GM19238 (cell line): ENCODE results near the gene AANAT.

Source experiments
- DNase-seq: peaks from one replicate; pipeline ENCODE4 v3.0.0; 2011; ENCODE audit warnings: low spot score; ENCODE audit not compliant: insufficient read length

Gene AANAT

DNA sequence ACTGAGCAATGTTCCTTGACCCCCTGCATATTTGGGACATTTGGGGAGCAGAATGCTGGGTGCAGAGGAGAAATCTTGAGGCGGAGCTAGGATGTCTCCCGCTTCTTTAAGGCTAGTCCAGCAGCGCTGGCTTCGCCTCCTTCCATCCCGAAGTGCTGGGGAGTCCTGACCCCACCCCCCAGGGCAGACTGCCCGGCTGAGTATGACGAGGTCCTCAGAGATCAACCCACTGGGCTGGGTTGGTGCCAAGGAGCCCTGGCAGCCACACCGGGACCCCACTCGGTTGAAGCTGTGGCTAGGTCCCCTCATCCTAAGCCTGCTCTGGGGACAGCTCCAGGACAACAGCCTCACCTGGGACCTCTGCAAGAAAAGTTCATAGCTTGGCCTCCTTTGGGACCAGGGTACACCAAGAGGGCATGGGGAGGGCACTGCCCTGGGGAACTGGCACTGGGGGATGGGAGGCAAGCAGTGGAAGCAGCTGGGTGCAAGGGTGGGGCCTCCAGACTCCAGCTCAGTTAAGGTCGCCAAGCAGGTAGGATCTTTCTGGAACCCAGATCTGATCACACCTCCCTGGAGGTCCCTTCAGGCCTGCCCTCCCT lies 22.8 kb downstream of the AANAT start:
- DNase-seq: no peak

- no peak for DNase-seq
Observed at GRCh38 chr17:76491271-76492122, 24.1 kb downstream of the AANAT start.

DNA sequence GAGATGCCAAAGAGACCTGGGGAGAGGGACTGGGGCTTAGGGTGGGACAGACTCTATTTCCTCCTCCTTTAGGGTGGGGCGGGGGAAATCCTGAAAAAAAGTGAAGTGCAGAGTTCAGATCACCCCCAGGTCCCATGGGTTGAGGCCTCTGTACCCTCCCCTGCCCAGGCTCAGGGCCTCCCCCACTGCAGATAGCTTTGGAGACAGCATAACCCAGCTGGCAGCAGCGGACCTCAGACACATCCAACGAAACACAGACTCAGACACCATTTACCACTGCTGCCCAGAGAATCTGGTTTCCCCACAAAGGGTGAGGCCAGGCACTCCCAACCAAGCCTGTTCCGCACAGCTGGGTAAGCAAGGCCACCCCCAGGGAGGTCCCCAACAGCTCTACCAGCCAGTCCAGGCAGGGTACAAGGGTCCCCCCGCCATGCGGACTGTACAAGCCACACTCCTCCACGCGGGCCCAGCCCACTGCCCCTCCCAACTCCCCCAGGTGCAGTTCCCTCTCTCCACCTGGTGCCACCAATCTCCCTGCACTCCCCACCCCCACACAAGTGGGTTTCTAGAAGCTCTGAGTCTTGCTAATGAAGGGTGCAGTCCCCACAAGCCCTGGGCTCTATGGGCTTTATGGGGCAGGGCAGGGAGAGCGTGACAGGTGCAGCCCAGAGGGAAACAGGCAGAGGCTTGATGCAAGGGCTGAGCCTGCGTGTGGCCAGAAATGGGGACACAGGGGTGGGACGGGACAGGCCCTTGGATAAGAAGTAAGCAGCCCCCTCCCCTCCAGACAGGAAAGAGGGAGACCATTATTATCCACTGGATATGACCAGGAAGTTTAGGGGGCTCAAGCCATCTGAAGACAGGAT lies 25.0 kb downstream of the AANAT start:
- peak; percentile 63 for DNase-seq

GRCh38 chr17:76492989-76493501 lies 25.6 kb downstream of the AANAT start:
- DNase-seq: peak; percentile 73

GRCh38 chr17:76493505-76494167 lies 26.2 kb downstream of the AANAT start:
- no peak for DNase-seq

DNA sequence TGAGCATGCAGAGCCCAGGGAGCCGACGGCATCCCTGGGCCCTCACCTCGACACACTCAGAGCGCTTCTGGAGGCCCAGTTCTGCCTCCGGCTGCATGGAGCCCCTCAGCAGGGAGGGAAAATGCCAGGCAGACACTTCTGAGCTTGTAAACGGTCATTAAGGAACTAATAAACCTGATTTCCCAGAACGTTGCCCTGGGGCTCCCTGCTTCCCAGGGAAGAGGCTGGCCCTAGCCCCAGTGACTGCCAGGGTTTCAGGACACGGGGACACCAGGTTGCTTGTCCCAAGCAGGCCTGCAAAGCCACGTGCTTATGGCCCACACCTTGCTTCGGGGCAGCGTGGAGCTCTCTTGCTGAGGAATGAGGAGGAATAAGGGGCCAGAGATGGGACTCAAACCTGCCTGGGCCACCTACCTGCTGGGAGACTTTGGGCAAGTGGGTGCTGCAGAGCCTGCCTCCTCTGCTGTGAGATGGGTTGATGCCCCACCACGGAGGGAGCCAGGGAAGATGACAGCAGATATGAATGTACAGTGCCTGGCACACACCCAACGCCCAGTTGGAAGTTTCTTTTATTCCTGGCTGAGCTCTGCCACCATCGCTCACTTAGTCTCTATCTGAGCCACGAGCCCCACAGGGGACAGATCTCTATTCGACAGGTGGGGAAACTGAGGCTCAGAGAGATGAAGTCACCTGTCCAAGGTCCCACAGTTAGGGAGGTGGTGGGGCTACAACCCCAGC lies 28.4 kb downstream of the AANAT start:
- DNase-seq: no peak

GRCh38 chr17:76496464-76496863 lies 29.1 kb downstream of the AANAT start:
- DNase-seq: no peak

DNA sequence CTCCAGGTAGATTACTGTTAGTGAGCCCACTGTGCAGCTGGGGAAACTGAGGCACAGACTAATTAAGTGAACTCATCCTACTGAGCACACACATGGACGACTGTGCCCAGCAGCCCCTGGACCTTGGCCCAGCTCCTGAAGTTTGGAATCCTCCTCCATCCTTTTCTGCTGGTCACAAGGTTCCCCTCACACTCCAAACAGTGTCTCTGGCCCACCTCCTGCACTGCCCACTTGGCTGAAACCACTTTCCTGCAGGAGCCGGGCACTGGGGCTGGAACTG lies 30.2 kb downstream of the AANAT start:
- DNase-seq: no peak

DNA sequence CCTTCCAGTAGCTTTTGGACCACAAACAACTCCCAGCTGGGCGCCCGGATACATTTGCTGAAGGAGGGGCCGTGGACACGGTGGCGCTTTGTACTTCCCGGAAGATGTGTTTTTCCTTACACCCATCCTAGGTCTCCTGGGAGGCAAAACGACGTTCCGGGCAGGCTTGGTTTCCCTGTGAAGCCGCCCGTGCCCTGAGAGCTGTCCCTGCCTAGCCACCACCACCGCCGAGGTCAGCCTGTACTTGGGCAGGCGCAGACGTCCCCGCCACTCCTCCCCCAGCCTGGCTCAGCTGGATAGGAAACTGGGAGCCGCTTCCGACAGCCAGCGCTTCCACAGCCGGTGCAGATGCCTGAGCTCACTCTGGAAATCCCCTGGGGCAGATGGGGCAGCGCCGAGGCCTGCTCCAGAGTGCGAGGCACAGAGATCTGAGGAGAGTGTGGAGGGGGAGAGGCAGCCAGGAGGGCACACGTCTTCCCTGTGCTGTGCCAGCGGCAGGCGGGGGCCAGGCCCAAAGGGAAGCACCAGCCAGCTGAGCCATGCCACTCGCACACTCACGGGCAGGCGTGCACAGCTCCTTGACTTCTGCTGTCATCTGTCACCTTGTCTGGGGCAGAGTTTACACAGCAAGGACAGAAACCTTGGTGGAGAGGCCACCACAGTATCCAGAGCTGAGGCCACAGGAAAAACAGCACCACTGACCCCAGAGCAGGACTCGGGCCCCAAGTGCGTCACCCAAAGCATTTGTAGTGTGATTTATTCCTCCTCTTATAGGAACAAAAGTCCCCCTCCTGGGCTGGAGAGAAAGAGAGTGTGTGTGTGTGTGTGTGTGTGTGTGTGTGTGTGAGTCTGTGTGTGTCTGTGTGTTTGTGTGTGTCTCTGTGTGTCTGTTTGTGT lies 30.8 kb downstream of the AANAT start:
- DNase-seq: no peak

GRCh38 chr17:76498876-76499251 lies 31.5 kb downstream of the AANAT start:
- no peak for DNase-seq

DNA sequence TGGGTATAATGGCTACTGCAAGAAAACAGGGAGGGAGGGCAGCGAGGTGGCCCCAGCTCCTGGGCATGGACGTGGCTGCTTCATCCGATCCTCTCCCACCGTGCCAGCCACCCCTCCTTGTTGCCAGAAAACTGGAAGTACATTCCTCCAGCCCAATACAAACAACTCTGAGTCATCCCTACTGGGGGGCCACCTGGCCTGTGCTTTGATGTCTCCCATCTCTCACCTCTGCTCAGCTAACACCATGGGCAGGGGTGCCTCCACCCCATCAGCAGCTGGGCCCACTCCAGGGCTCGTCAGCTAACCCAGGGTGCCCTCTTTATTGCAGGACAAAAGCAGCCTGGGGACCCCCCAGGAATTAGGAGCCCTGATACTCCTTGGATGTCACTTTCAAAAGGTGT lies 31.9 kb downstream of the AANAT start:
- DNase-seq: no peak

DNA sequence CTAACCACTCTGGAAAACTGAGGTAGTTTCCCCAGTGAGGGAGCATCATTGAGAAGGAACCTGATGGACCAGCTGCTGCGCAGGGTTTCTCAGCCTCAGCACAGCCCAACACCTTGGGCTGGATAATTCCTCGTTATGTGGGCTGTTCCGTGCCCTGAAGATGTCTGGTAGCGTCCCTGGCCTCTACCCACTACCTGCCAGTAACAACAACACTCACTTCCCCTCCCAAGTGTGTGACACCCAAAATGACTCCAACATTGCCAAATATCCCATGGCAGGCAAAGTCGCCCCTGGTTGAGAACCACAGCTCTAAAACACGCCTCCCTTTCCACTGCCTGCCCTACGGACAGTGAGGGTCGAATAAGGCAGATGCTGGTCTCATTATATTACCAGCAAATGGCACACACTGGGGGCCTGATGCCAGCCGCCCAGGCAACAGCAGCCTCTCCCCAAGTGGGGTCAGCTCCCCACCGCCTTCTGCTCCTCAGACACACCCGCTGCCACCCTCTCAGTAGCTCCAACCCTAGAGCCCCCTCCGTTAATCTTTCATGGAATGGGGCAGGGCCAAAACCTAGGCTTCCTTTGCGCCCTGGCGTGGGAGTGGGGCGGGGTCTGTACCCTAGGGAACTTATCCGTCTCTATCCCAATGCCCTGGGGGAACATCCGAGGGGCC lies 32.8 kb downstream of the AANAT start:
- no peak for DNase-seq

GRCh38 chr17:76500747-76501017 lies 33.3 kb downstream of the AANAT start:
- DNase-seq: no peak

- peak; percentile 92 for DNase-seq
Observed at GRCh38 chr17:76501018-76501826, 33.8 kb downstream of the AANAT start, which contains the start of gene RHBDF2. TSS of gene RHBDF2 (minus strand) at chr17:76501423. CDS start at chr17:76481524, 19,899 bp downstream.

DNA sequence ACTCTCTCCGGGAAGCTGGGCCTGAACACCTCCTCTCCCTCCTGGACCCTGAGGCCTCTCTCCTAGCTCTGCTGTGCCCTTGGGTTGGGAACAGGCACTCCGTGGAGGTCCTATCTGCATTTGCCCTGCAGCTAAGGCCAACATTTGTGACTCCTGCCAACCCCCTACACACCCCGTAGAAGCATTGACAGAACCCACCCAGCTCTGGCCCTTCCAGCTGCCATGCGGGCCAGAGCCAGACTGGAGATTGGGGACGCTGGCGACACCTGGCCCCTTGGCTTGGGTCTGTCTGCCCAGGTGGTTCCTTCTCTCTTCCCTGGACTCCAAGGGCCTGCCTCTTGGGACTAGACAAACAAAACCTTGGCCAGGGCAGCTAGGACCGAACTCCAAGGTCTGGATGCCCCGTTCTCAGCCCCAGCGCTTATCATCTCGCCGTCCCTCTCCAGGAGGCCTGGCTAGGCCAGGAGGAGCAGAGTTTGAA lies 34.5 kb downstream of the AANAT start:
- DNase-seq: no peak

DNA sequence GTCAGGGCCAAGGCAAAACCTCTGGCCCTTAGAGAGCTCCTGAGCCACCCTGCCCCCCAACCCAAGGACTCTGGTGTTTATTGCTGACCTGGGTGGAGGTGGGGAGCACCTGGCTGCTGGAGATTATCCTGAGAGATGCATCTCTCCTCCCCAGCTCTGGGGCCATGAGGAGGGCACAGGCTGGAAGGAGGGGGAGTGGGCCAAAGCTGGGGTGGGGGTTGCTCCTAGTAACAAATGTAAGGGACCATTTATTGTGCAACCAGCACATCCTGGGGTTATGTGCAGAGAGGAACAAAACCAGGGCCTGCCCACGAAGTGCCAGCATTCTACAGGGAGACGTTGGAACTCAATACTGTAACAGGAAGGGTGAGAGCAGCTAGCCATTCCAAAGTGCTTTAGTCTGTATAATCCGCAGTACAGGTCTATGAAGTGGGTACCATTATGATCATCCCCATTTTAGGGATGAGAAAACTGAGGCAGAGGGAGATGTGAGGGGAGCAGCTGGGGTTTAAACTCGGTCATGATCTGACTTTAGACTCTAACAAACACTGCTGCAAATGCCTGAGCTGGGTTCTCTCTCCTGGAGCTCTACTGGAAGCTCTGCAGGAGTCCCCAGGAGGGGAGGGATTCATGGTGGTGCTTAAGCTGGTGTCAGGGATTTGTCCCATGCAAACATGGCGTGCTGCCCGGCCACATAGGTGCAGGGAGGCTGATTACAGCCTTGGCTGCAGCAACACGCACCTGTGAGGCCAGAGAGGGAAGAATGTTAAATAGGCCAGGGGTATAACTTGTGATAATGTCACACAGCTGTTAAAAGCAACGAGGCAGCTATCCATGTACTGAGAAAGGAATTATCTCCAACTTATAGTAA lies 35.2 kb downstream of the AANAT start:
- no peak for DNase-seq

DNA sequence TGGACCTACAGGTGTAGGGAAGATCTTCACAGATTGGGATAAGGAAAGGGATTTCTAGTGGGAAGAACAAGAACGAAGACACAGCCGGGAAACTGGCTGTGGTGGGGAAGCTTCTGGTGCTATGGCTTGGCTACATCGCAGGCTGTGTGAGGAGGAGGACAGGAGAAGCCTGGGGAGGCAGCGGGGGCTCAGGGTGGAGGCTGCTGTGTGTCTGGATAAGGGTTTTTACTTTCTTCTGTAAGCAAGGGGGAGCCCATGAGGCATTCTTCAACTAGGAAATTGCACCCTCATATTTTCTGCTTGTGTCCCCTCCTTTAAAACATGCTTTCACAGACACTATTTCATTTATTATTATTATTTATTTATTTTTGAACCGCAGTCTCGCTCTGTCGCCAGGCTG lies 36.7 kb downstream of the AANAT start:
- no peak for DNase-seq
